ENCODE results near the gene KRTAP5-2. TPM values are rescaled to one million over a fixed set of nuclear protein-coding genes. Genes with fewer than 3 reads are reported as not detected.

Gene KRTAP5-2
- total RNA-seq, 1 donor from 2014 or later: not detected

GRCh38 chr11:1638344-1638743, 40.2 kb upstream of the KRTAP5-2 start:
- DNase-seq (ENCODE audit: low read depth) (no peak), FAIRE-seq (no peak)
- H3K9me3 Mint-ChIP-seq (ENCODE audit: unreplicated experiment): peaks cover 3% of the 10 kb centered on the region
- H3K27ac Mint-ChIP-seq (ENCODE audit: unreplicated experiment): no peak overlapping the region
- Histone ChIP-seq H4K20me1 (ENCODE audit: insufficient read depth, low read length) (no peaks in the 10 kb centered on the region), H3K4me3 (ENCODE audit: insufficient read depth, low read depth, low read length) (no peak overlapping the region), H3K4me2 (ENCODE audit: low read length) (no peak overlapping the region), H2AFZ (ENCODE audit: low read depth, low read length) (no peak overlapping the region), H3K27me3 (ENCODE audit: insufficient read depth, low read length) (peaks cover 21% of the 10 kb centered on the region), H3K27ac (ENCODE audit: low read depth, low read length) (no peak overlapping the region), H3K36me3 (ENCODE audit: insufficient read depth, low read length) (no peaks in the 10 kb centered on the region), H3K9ac (ENCODE audit: low read length) (no peak overlapping the region), H3K9me3 (ENCODE audit: insufficient read depth, low read depth, low read length) (no peaks in the 10 kb centered on the region), H3K79me2 (ENCODE audit: insufficient read depth, low read length) (no peaks in the 10 kb centered on the region), H3K4me1 (ENCODE audit: insufficient read depth, low read length) (no peaks in the 10 kb centered on the region)
- no peaks in the 10 kb centered on the region for H3K4me1 Mint-ChIP-seq (ENCODE audit: low read depth, unreplicated experiment)
- H3K36me3 Mint-ChIP-seq (ENCODE audit: low read depth, unreplicated experiment): no peaks in the 10 kb centered on the region
- TF ChIP-seq EZH2 (IDR thresholded peaks at IDR 0.05; ENCODE audit: insufficient read depth, low read length) (no peak), CTCF (IDR thresholded peaks at IDR 0.05; ENCODE audit: insufficient read depth, low read depth, low read length) (no peak)
- peaks cover 59% of the 10 kb centered on the region for H3K27me3 Mint-ChIP-seq (ENCODE audit: low read depth, unreplicated experiment)
- H3K4me3 Mint-ChIP-seq (ENCODE audit: unreplicated experiment): no peak overlapping the region

GRCh38 chr11:1637628-1638027, 39.5 kb upstream of the KRTAP5-2 start:
- H3K9ac ChIP-seq (ENCODE audit: low read length): no peak overlapping the region
- no peaks in the 10 kb centered on the region for H3K9me3 ChIP-seq (ENCODE audit: insufficient read depth, low read depth, low read length)
- TF ChIP-seq EZH2 (IDR thresholded peaks at IDR 0.05; ENCODE audit: insufficient read depth, low read length) (no peak), CTCF (IDR thresholded peaks at IDR 0.05; ENCODE audit: insufficient read depth, low read depth, low read length) (no peak)
- H3K27me3 Mint-ChIP-seq (ENCODE audit: low read depth, unreplicated experiment): peaks cover 66% of the 10 kb centered on the region
- no peak for DNase-seq (ENCODE audit: low read depth)
- H3K36me3 ChIP-seq (ENCODE audit: insufficient read depth, low read length): no peaks in the 10 kb centered on the region
- no peak overlapping the region for H3K4me3 Mint-ChIP-seq (ENCODE audit: unreplicated experiment)
- no peak overlapping the region for H3K27ac Mint-ChIP-seq (ENCODE audit: unreplicated experiment)
- H2AFZ ChIP-seq (ENCODE audit: low read depth, low read length): no peak overlapping the region
- H3K4me1 Mint-ChIP-seq (ENCODE audit: low read depth, unreplicated experiment): peaks cover 6% of the 10 kb centered on the region
- no peaks in the 10 kb centered on the region for H4K20me1 ChIP-seq (ENCODE audit: insufficient read depth, low read length)
- no peaks in the 10 kb centered on the region for H3K36me3 Mint-ChIP-seq (ENCODE audit: low read depth, unreplicated experiment)
- H3K4me3 ChIP-seq (ENCODE audit: insufficient read depth, low read depth, low read length): no peak overlapping the region
- H3K79me2 ChIP-seq (ENCODE audit: insufficient read depth, low read length): no peaks in the 10 kb centered on the region
- no peak for FAIRE-seq
- peaks cover 22% of the 10 kb centered on the region for H3K27me3 ChIP-seq (ENCODE audit: insufficient read depth, low read length)
- H3K4me2 ChIP-seq (ENCODE audit: low read length): no peak overlapping the region
- H3K27ac ChIP-seq (ENCODE audit: low read depth, low read length): no peak overlapping the region
- H3K4me1 ChIP-seq (ENCODE audit: insufficient read depth, low read length): no peaks in the 10 kb centered on the region
- H3K9me3 Mint-ChIP-seq (ENCODE audit: unreplicated experiment): peaks cover 3% of the 10 kb centered on the region

GRCh38 chr11:1636291-1636950, 38.3 kb upstream of the KRTAP5-2 start:
- H3K9ac ChIP-seq (ENCODE audit: low read length): no peak overlapping the region
- Mint-ChIP-seq H3K27me3 (ENCODE audit: low read depth, unreplicated experiment) (peaks cover 74% of the 10 kb centered on the region), H3K4me1 (ENCODE audit: low read depth, unreplicated experiment) (peaks cover 6% of the 10 kb centered on the region), H3K9me3 (ENCODE audit: unreplicated experiment) (peaks cover 3% of the 10 kb centered on the region), H3K4me3 (ENCODE audit: unreplicated experiment) (no peak overlapping the region), H3K36me3 (ENCODE audit: low read depth, unreplicated experiment) (no peaks in the 10 kb centered on the region), H3K27ac (ENCODE audit: unreplicated experiment) (no peak overlapping the region)
- no peaks in the 10 kb centered on the region for H4K20me1 ChIP-seq (ENCODE audit: insufficient read depth, low read length)
- H3K27me3 ChIP-seq (ENCODE audit: insufficient read depth, low read length): peaks cover 29% of the 10 kb centered on the region
- H3K27ac ChIP-seq (ENCODE audit: low read depth, low read length): no peak overlapping the region
- no peaks in the 10 kb centered on the region for H3K36me3 ChIP-seq (ENCODE audit: insufficient read depth, low read length)
- no peak overlapping the region for H2AFZ ChIP-seq (ENCODE audit: low read depth, low read length)
- no peak for FAIRE-seq
- DNase-seq (ENCODE audit: low read depth): no peak
- H3K79me2 ChIP-seq (ENCODE audit: insufficient read depth, low read length): no peaks in the 10 kb centered on the region
- no peaks in the 10 kb centered on the region for H3K4me1 ChIP-seq (ENCODE audit: insufficient read depth, low read length)
- H3K9me3 ChIP-seq (ENCODE audit: insufficient read depth, low read depth, low read length): no peaks in the 10 kb centered on the region
- TF ChIP-seq CTCF (IDR thresholded peaks at IDR 0.05; ENCODE audit: insufficient read depth, low read depth, low read length) (no peak), EZH2 (IDR thresholded peaks at IDR 0.05; ENCODE audit: insufficient read depth, low read length) (no peak)
- H3K4me3 ChIP-seq (ENCODE audit: insufficient read depth, low read depth, low read length): no peak overlapping the region
- no peak overlapping the region for H3K4me2 ChIP-seq (ENCODE audit: low read length)

Measured in astrocyte (in vitro differentiated cells and primary cell).